Measurements from ENCODE around the gene PTPRQ.

DNA sequence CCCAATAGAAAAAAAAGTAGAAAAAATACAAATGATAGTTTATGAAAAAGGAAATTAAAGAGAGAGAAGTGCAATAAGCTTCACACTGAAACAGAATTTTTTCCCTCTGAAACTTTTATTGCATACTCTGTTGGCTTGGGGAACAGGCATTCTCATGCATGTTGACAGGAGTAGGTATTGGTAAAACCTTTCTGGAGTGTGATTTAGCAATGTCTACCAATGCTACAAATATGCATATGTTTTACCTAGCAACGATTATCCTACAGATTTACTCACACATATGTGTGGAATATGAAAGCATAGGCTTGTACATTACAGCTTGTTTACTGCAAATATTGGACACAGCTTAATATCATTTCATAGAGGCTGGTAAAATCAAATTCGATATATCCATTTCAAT, 137.7 kb downstream of the PTPRQ start:
- TF ChIP-seq POLR2A (IDR thresholded peaks at IDR 0.05; ENCODE audit: low read length) = no peak
- TF ChIP-seq GATA1 (IDR thresholded peaks at IDR 0.05; ENCODE audit: low read depth, low read length) = no peak
